DMS153 treated with DMSO at 0.1 percent for 48 hours (cell line): Measurements from ENCODE around the gene ARSB.
"Not testable (repeated sequence)": the region's sequence is repeated elsewhere in the genome, so short reads cannot be mapped to it uniquely, and the experiment has no call there.

Experiments used
- DNase-seq: peaks from one replicate; lab custom pipeline; 2025; ENCODE audit not compliant: unreplicated experiment; lab: John Stamatoyannopoulos, UW

The ARSB gene

GRCh38 chr5:78997090-78997489, 12.0 kb upstream of the ARSB start:
- no peak for DNase-seq

DNA sequence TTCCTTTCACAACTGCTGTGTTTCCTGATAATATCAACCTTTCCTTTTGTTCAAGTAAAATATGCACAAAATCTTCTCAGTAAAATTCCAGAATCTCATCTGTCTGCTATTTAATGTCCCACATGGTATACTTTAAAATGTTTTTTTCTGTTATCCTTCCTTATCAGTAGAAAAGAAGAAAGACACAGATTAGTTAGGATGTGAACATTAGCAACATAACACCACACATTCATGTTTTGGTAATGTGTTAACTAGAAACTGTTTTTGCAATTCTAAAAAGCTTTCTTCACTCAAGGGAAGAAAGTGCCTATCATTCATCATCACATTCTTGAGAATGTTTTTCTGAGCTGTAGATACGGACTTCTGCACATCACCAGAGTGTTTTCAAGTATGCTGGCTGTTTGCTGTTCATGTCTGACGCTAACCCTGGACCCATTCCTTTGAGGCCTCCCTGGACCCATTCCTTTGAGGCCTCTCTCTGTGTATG, 10.5 kb upstream of the ARSB start:
- DNase-seq: no peak

DNA sequence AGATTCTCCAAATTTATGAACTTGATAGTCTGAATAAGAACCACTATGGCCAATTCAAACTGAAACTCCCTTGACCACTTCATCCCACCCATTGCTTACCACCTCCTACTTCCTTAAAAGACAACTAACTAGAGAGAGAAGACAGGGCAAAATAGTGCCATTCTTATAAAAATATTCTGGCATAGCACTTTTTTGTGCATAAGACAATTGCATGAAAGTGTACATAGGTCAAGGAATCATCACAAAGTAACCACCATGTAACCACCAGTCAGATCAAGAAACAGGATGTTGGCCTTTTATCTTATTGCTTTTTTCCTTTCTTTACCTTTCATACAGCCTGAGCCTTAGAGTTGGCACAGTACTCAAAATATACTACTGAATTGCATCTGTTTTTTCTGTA, 8.1 kb upstream of the ARSB start:
- DNase-seq: no peak

DNA sequence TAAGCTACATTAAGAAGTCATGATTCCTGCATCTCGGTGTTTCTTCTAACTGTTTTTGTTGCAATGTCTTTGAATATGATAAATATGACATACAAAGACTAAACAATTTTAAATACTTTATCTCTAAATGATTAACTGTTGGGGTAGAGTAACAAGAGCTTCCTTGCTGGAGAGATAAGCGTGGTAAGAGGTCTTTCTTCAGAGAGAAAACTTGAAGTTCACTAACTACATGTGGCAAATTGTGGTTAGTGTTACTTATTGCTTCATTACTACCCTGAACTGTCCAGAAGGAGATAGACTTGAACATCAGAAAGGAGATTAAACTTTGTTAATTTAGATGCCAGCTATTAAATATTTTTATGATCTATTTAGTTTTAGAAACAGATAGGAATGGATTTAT, 7.0 kb upstream of the ARSB start:
- DNase-seq: no peak

DNA sequence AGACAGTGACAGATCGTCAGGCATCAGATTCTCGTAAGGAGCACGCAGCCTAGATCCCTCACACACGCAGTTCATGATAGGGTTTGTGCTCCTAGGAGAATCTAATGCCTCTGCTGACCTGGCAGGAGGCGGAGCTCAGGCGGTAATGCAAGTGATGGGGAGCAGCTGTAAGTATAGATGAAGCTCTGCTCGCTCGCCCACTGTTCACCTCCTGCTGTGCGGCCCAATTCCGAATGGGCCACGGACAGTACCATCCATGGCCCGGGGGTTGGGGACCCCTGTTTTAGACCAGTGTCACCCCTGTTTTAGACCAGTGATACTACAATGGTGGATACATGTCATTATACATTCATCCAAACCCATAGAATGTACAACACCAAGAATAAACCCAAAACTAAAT, 4.0 kb upstream of the ARSB start:
- DNase-seq: no peak

- no peak for DNase-seq
Measured at GRCh38 chr5:78985725-78986223, 664 bp upstream of the ARSB start.

- DNase-seq: peak; percentile 40
Measured at GRCh38 chr5:78984439-78985115, 533 bp downstream of the ARSB start.

DNA sequence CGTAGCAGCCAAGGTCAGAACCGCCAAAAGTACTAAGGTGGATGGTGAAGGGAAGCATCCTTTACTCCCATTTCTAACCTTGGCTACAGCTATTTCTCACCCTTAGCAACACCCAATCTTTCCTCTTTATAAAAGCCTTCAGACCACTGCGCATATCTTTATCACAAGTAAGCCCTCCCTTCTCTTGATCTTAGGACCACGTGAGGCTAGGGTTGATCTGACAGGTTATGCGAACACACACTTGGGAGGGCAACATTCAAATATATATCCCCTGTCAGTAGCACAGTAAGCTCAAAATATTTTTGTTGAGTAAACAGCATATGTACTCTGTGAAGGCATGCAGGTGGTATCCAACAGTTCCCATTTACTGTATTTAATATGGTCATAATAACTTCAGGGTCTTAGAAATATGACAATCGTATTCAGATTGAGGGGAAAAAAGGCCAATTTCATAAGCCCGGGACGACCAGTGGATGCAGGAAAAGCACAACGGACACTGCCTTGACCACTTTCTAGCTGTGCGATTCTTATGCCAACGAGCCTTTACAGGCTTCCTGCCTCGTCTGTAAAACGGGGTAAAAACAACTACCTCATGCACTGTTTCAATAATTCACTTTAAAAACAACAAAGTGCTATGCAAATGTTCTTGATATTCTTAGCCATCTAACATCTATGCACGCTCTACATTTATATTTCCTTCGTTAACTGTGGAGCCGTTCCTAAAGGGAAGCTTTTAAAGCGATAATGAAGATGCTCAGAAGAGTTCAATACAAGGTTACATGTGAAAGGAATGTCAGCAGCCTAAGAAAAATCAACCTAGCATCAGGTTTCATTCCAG, 1.3 kb downstream of the ARSB start:
- DNase-seq: no peak

DNA sequence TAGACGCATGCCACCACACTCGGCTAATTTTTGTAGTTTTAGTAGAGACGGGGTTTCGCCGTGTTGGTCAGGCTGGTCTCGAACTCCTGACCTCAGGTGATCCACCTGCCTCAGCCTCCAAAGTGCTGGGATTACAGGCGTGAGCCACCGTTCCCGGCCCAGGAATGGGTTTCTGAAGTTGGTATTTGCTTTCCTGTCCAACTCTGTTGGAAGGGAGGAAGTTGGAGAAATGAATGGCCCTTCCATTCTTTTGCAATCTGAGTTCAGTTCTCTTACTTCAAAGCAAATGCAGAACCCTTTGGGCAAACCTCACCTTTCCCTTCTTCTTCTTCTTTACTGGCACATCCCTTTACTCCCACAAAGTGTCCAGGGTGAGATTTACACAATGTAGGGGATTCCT, 1.9 kb downstream of the ARSB start:
- not testable (repeated sequence) for DNase-seq

DNA sequence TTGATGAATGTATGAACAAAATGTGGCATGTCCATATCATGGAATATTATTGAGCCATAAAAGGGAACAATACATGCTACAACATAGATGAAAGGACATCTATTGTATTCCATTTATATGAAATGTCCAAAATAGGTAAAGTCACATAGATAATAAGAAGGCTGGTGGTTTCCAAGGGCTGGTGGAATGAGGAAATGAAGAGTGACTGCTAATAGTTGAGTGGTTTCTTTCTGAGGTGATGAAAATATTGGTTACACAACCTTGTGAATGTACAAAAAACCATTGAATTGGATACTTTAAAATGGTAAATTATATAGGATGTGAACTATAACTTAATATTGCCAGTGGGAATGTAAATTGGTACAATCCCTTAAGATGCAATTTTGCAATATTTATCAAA, 5.2 kb downstream of the ARSB start:
- DNase-seq: no peak

DNA sequence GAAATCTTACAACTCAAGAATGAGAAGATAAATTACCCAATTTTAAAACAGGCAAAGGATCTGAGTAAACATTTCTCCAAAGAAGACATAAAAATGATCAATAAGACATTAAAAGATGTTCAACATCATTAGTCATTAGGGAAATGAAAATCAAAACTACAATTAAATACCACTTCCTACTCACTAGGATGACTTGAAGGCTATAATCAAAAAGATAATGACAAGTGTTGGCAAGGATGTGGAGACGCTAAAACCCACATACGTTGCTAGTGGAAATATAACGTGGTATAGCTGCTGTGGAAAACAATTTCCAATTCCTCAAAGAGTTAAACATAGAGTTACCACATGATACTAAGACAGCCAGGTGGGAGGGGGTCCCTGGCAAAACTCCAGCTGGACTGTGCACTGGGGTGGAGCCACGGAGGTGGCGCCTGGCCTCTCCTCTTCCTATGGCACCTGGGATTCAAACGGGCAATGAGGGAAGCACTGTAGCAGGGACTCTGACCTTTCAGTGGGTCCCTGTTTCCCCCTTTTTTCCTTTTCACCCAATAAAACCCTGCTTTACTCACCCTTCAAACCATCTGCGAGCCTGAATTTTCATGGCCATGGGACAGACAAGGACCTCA, 5.9 kb downstream of the ARSB start:
- DNase-seq: no peak

DNA sequence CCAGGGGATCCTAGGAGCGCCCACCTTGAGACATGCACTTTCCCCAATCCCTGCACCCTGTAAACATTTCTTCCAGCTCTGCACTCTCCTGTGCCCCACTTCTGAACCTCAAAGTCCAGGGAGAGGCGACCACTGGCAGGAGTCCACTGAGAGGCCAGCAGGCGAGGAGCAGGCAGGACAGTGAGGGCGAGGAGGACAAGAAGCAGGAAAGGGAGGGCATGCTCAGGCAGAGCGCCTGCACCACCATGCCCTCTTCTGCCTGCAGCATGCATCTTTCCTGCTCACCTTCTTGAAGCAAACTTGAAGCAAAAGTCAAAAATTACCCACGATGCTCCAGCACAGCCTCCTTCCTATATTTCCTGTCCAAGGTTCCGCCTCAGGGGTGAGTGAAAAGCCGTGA, 10.1 kb downstream of the ARSB start:
- DNase-seq: no peak

- DNase-seq: no peak
Measured at GRCh38 chr5:78974601-78975000, 10.5 kb downstream of the ARSB start.

DNA sequence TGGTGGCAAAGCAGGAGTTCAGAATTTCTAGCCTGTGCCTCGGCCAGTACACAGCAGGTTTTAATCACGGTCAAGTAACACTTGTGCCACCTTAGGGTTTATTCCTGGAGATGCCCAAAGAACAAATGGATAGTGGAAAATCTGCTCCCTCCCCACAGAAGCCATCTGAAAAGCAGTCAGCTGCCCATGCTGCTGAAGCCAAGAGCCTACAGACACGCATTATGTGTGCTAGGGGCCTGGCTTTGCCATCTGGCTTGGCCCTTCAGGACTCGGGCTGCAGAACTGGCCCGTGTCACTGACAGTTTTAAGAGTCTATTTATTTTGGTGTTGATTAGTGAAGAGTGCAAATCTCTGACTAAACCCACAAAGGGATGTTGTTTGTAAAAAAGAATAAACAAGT, 11.1 kb downstream of the ARSB start:
- no peak for DNase-seq

DNA sequence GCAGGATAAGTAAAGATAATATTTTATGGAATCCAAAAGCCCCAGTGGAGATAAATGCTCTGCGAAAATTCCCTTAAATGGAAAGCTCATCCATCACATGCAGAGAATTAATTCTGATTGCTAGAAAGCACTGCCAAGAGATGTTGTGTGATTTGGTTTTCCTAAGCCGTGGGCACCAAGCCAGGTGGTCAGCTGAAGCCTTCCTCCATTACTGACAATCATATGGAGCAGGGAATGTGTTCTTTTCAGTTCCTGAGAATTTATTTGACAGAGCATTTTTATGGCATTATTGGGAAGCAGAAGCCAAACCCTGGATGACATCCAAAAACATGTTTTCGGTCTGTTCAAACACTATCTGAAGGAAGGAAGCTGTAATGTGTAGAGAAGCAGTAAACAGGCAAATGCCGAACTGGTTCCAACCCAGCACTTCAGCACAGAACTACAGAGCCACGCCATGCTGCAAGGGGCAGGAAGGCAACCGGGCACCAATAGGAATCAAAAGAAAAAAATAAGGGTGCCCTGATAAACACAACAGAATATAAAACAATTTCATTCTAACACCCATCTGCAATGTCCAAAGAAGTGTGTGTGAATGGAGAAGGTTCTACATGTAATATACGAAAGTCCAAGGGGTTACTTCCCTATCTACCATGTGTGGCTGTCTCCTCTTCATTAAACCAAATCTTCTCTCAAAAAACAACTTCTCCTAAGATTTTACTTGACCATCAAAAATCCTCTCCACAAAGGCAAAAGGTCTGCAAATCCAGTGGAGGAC, 12.3 kb downstream of the ARSB start:
- peak; percentile 33 for DNase-seq

DNA sequence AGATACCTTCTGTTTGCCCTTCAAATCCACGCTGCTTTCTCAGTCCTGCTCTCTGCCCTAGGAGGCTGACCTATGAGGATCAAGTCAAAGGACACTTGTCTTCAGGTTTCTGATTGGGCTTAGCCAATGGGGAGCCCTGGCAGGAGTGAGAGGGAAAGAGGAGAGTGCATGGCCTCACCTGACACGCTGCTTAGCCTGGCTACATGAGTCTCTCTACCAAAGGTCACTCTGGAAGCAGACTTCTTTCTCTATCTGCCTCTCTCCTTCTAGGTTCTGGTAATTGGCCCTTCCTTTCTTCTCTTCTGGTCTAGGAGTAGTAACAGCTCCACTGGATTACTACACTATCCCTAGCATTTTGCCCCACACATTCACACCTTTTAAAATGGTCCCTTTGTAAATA, 13.1 kb downstream of the ARSB start:
- DNase-seq: no peak

DNA sequence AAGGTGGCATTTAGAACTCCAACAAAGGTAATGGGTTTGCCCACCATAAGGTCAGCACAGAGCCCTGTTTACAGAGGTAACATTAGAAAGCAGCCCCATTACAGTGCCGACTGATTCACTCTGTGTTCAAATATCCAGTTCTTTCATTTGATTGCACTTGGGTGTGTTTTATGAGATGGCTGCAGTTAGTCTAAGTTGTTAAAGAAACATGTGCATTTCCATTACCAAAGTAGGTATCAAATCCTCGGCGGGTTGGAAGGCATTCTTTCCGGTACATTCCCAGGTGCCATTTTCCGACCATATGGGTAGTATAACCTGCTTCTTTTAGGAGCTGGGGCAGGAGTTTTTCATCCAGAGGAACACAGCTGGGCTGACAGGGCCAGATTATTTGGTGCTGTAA, 16.3 kb downstream of the ARSB start:
- no peak for DNase-seq

DNA sequence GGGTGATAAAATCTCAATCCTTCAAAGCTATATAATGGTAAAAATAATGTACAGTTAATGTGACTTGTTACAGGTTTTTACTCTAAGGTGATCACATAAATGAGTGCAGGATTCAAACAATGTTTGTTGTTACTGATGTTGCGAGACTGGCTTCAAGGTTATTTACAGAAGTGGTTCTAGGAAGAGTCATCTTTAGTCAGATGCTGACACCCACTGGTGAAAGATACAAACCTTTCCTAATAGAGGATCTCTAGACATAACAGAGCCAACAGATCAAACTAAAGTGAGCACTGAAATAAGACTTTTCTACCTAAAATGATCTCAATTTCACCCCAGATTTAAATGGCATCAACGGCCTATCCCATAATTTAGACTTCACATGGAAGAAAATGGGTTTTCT, 20.2 kb downstream of the ARSB start:
- peak; percentile 24 for DNase-seq

DNA sequence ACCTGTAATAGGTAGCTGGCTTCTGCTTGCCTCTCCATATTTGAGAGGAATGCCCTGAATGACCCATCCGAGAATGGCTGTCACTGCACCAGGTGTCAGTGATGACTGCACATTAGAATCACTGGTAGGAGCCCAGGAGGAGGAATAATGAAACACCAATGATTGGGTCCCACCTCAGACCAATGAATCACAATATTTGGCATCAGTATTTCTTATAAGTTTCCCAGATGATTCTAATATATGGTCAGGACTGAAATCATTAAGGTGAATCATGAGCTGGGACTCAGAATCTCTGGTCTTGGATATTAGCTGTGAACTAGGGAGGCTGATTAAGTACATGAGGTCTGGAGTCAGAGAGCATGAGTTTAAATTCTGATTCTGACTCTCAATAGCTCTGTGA, 23.4 kb downstream of the ARSB start:
- no peak for DNase-seq

GRCh38 chr5:78959767-78960166, 25.3 kb downstream of the ARSB start:
- no peak for DNase-seq
